SU-DHL-6 (cell line): ENCODE measurements around the gene CKS1B.

Experiments used
- CTCF ChIP-seq: fragments of 200-600 bp; sonication (generic); IDR thresholded peaks from one replicate; pipeline ENCODE4 v1.5.1; 2017; ENCODE audit warnings: antibody characterized with exemption, mild to moderate bottlenecking, low read length, moderate library complexity; ENCODE audit not compliant: insufficient read depth, poor library complexity, severe bottlenecking
- EZH2phosphoT487 ChIP-seq: fragments of 200-600 bp; sonication (generic), shearing (Covaris generic); conservative IDR thresholded peaks from 2 replicates; pipeline ENCODE4 v1.6.1; 2018; ENCODE audit warnings: mild to moderate bottlenecking, antibody characterized with exemption, low read length, moderate library complexity, mixed read lengths

- TF ChIP-seq CTCF (peak; percentile 54), EZH2phosphoT487 (no peak)
Observed at GRCh38 chr1:154961207-154962155, 13.0 kb upstream of the CKS1B start, which contains the start of gene PYGO2.
